Uterus (tissue), 2 donors: ENCODE data around the gene ALDH3A2.

Experiments used
- CTCF ChIP-seq, 4 experiments: fragments of 200-600 bp in 2 of 4; fragments of 450-650 bp in 2 of 4; sonication (generic) in 2 of 4; IDR thresholded peaks; one replicate each; pipeline ENCODE4 v1.5.1; 2016 to 2019; ENCODE audit warnings: antibody characterized with exemption in 4 of 4, mild to moderate bottlenecking in 2 of 4, moderate library complexity in 1 of 4
- POLR2A ChIP-seq, 2 donors: fragments of 450-650 bp; IDR thresholded peaks; one replicate each; pipeline ENCODE4 v1.6.1; 2016; ENCODE audit warnings: antibody characterized with exemption in 2 of 2, mild to moderate bottlenecking in 1 of 2, moderate library complexity in 1 of 2

GRCh38 chr17:19613979-19614378 is 34.6 kb upstream of the ALDH3A2 start:
- TF ChIP-seq CTCF (IDR thresholded peaks at IDR 0.05), result no peak
- no peak for TF ChIP-seq POLR2A (IDR thresholded peaks at IDR 0.05)
